ENCODE measurements around the gene CNN2. TPM values are rescaled to one million over a fixed set of nuclear protein-coding genes. Genes with fewer than 3 reads are reported as not detected.

CNN2 gene
- total RNA-seq, 1 donor, result 508 TPM

GRCh38 chr19:1016647-1017114, 9.7 kb upstream of the CNN2 start:
- no peak for TF ChIP-seq CTCF (IDR thresholded peaks at IDR 0.05; ENCODE audit: insufficient read depth, low read depth, low read length)
- H3K4me3 ChIP-seq (ENCODE audit: low read depth, low read length), result peak overlapping the region; percentile 34

GRCh38 chr19:1017115-1017905, 9.1 kb upstream of the CNN2 start:
- no peak for TF ChIP-seq CTCF (IDR thresholded peaks at IDR 0.05; ENCODE audit: insufficient read depth, low read depth, low read length)
- no peak for DNase-seq (ENCODE audit: low read depth)

More at GRCh38 chr19:1016647-1017114, 9.7 kb upstream of the CNN2 start:
- DNase-seq (ENCODE audit: low read depth), result peak; percentile 84

DNA sequence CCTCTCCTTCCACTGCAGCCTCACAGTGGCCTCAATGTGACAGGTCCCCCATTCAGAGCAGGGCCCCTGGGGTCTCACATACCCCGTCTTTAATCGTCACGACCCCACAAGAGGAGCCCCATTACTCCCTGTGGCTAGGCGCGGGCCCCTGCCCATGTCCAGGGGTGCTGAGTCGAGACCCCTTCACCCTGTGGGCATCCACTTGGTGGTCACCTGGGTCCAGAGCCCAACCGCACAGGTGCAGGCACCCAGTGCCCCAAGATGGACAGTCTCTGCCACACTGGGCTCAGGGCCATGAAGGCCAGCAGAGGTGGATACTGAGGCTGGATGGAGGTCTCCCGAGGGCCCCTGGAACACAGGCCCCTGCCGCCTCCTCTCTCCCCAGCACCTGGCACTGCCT, 8.5 kb upstream of the CNN2 start:
- TF ChIP-seq CTCF (IDR thresholded peaks at IDR 0.05; ENCODE audit: insufficient read depth, low read depth, low read length), result no peak
- no peak overlapping the region for H3K4me3 ChIP-seq (ENCODE audit: low read depth, low read length)
- DNase-seq (ENCODE audit: low read depth), result no peak

More at GRCh38 chr19:1017115-1017905, 9.1 kb upstream of the CNN2 start:
- H3K4me3 ChIP-seq (ENCODE audit: low read depth, low read length), result peak overlapping the region; percentile 34

DNA sequence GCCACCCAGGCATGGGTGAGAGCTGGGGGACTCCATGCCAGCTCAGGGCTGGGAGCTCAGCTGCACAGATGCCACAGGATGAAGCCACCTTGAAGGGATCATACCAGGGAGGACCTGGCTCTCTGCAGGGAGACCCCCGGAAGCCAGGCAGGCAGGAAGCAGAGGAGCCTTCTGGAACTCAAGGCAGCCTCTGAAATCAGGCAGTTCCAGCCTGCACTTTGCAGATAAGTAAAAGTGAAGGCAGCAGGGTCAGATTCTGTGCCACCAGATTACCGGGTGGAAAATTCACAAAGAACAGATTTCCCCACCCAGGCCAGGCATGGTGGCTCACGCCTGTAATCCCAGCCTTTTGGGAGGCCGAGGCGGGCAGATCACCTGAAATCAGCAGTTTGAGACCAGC, 8.0 kb upstream of the CNN2 start:
- no peak overlapping the region for H3K4me3 ChIP-seq (ENCODE audit: low read depth, low read length)
- DNase-seq (ENCODE audit: low read depth), result no peak
- TF ChIP-seq CTCF (IDR thresholded peaks at IDR 0.05; ENCODE audit: insufficient read depth, low read depth, low read length), result no peak

- TF ChIP-seq CTCF (IDR thresholded peaks at IDR 0.05; ENCODE audit: insufficient read depth, low read depth, low read length), result no peak
- no peak for DNase-seq (ENCODE audit: low read depth)
- H3K4me3 ChIP-seq (ENCODE audit: low read depth, low read length), result peak overlapping the region; percentile 84
These were observed 7.3 kb upstream of the CNN2 start for GRCh38 chr19:1018932-1019615.

- H3K4me3 ChIP-seq (ENCODE audit: low read depth, low read length), result peak overlapping the region; percentile 84
- TF ChIP-seq CTCF (IDR thresholded peaks at IDR 0.05; ENCODE audit: insufficient read depth, low read depth, low read length), result no peak
- DNase-seq (ENCODE audit: low read depth), result no peak
These were observed 6.8 kb upstream of the CNN2 start for GRCh38 chr19:1019616-1019961.
